Measurements from ENCODE around the gene CRCP.
"Not testable (repeated sequence)": the region's sequence is repeated elsewhere in the genome, so short reads cannot be mapped to it uniquely, and the experiment has no call there.

CRCP gene

GRCh38 chr7:66125781-66126352, 11.2 kb downstream of the CRCP start:
- POLR2A ChIA-PET; H3K9me3 ChIP-seq (ENCODE audit: control extremely low read depth in 1 of 5, control insufficient read depth in 4 of 5, insufficient read depth in 2 of 5, low read depth in 1 of 5, low read length in 4 of 5); H3K36me3 ChIP-seq (ENCODE audit: control insufficient read depth in 4 of 4, insufficient read depth in 4 of 4, low read length in 3 of 4); H3K27me3 ChIP-seq (replicated peaks in 2 of 5; ENCODE audit: control insufficient read depth in 4 of 5, insufficient read depth in 5 of 5, low read length in 4 of 5); H3K4me3 ChIP-seq (ENCODE audit: control insufficient read depth in 1 of 7, extremely low read depth in 1 of 7, insufficient read depth in 4 of 7, low read depth in 2 of 7, low read length in 6 of 7); DNase-seq: not testable (repeated sequence)
- WGBS (ENCODE audit: insufficient coverage): 88% methylated on average over 5 of the region's 6 CpGs
- CTCF ChIA-PET: interaction anchor here (1.6 kb wide), 1 partner anchor 10 kb away, joined by 6 read pairs; no protein-coding TSS in a partner anchor
- Histone ChIP-seq H3K4me1 (ENCODE audit: control extremely low read depth in 1 of 4, control insufficient read depth in 4 of 4, insufficient read depth in 4 of 4, low read length in 3 of 4) (peaks cover 0 to 26% (median 16%) of the 10 kb centered on the region in 4 experiments), H3K27ac (ENCODE audit: insufficient read depth in 1 of 2, low read depth in 1 of 2, low read length in 2 of 2, poor library complexity in 1 of 2, severe bottlenecking in 2 of 2) (peak overlapping the region in 1 of 2 experiments; percentile 14)

GRCh38 chr7:66127172-66127571, 12.5 kb downstream of the CRCP start:
- H3K27ac ChIP-seq (ENCODE audit: insufficient read depth in 1 of 2, low read depth in 1 of 2, low read length in 2 of 2, poor library complexity in 1 of 2, severe bottlenecking in 2 of 2); H3K4me3 ChIP-seq (ENCODE audit: control insufficient read depth in 1 of 7, extremely low read depth in 1 of 7, insufficient read depth in 4 of 7, low read depth in 2 of 7, low read length in 6 of 7); H3K9me3 ChIP-seq (ENCODE audit: control extremely low read depth in 1 of 5, control insufficient read depth in 4 of 5, insufficient read depth in 2 of 5, low read depth in 1 of 5, low read length in 4 of 5); H3K27me3 ChIP-seq (replicated peaks in 2 of 5; ENCODE audit: control insufficient read depth in 4 of 5, insufficient read depth in 5 of 5, low read length in 4 of 5); POLR2A ChIA-PET; DNase-seq: not testable (repeated sequence)
- Histone ChIP-seq H3K4me1 (ENCODE audit: control extremely low read depth in 1 of 4, control insufficient read depth in 4 of 4, insufficient read depth in 4 of 4, low read length in 3 of 4) (peaks cover 0 to 26% (median 16%) of the 10 kb centered on the region in 4 experiments), H3K36me3 (ENCODE audit: control insufficient read depth in 4 of 4, insufficient read depth in 4 of 4, low read length in 3 of 4) (peaks cover 5 to 12% (median 9%) of the 10 kb centered on the region in 4 experiments)
- 100% methylated on average over 2 of the region's 3 CpGs for WGBS (ENCODE audit: insufficient coverage)
- CTCF ChIA-PET: interaction anchor here (1.2 kb wide), 1 partner anchor 11 kb away, joined by 5 read pairs; no protein-coding TSS in a partner anchor

DNA sequence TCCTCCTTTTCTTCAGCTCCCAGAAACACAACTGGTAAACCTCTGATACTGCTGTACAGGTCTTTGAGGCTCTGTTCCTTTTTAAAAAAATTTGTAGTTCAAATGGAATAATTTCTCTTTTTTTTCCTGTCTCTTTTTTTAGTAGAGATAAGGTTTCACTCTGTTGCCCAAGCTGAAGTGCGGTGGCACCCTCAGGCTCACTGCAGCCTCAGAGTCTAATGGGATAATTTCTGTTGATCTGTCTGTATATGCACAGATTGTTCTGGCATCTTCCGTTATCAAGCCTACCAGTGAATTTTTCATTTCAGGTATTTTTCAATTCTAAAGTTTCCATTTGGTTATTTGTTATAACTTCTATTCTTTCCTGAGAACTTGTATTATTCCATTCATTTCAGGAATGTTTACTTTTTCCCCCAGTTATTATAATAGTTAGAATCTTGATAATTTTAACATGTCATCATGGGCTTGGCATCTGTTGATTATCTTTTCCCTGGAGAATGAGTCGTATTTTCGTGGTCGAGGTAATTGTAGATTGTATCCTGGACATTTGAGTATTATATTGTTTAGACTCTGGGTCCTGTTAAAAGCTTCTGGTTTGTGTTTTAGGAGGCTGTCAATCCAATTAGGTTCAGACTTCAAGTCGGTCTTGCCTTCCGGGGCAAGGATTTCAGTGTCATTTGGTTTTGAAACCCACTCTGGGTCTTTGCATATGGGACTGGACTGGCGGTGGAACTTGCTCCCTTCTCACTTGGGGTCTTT, 24.5 kb downstream of the CRCP start:
- DNase-seq: no peak
- no peaks in the 10 kb centered on the region for H3K4me1 ChIP-seq (ENCODE audit: control extremely low read depth in 1 of 4, control insufficient read depth in 4 of 4, insufficient read depth in 4 of 4, low read length in 3 of 4)
- H3K4me3 ChIP-seq (ENCODE audit: control insufficient read depth in 1 of 7, extremely low read depth in 1 of 7, insufficient read depth in 4 of 7, low read depth in 2 of 7, low read length in 6 of 7): no peak overlapping the region
- peaks cover 23 to 61% (median 47%) of the 10 kb centered on the region in 4 experiments for H3K36me3 ChIP-seq (ENCODE audit: control insufficient read depth in 4 of 4, insufficient read depth in 4 of 4, low read length in 3 of 4)
- ChIA-PET CTCF (interaction anchor here (0.8 to 1.5 kb wide), 3 partner anchors 10 to 63 kb away, joined by 3 read pairs; no protein-coding TSS in a partner anchor), POLR2A (interaction anchor here (0.6 kb wide), 2 partner anchors 15 to 149 kb away, joined by 3 read pairs; no protein-coding TSS in a partner anchor)
- WGBS (ENCODE audit: insufficient coverage): 95% methylated on average over 3 of the region's 8 CpGs
- H3K27me3 ChIP-seq (replicated peaks in 2 of 5; ENCODE audit: control insufficient read depth in 4 of 5, insufficient read depth in 5 of 5, low read length in 4 of 5): no peaks in the 10 kb centered on the region
- no peaks in the 10 kb centered on the region for H3K9me3 ChIP-seq (ENCODE audit: control extremely low read depth in 1 of 5, control insufficient read depth in 4 of 5, insufficient read depth in 2 of 5, low read depth in 1 of 5, low read length in 4 of 5)
- peak overlapping the region in 1 of 2 experiments; percentile 34 for H3K27ac ChIP-seq (ENCODE audit: insufficient read depth in 1 of 2, low read depth in 1 of 2, low read length in 2 of 2, poor library complexity in 1 of 2, severe bottlenecking in 2 of 2)

DNA sequence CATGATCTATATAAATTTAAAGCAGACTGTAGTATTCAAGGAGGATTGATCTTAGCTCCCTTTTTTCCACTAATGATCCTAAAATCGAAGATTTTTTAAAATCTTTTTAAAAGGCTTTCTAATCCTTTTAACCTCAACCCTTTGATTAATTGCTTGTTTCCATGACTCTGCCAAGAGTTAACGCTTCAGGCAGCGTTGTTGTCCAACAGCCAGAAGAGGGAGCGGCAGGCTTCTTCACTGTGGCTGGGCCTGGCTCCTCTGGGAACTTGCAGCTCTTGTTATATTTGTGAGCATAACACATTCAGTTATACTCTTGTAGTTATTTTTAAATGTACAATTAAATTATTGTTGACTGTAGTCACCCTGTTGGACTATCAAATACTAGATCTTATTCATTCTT, 26.3 kb downstream of the CRCP start:
- Histone ChIP-seq H3K4me1 (ENCODE audit: control extremely low read depth in 1 of 4, control insufficient read depth in 4 of 4, insufficient read depth in 4 of 4, low read length in 3 of 4) (no peaks in the 10 kb centered on the region), H3K27me3 (replicated peaks in 2 of 5; ENCODE audit: control insufficient read depth in 4 of 5, insufficient read depth in 5 of 5, low read length in 4 of 5) (no peaks in the 10 kb centered on the region), H3K4me3 (ENCODE audit: control insufficient read depth in 1 of 7, extremely low read depth in 1 of 7, insufficient read depth in 4 of 7, low read depth in 2 of 7, low read length in 6 of 7) (no peak overlapping the region), H3K9me3 (ENCODE audit: control extremely low read depth in 1 of 5, control insufficient read depth in 4 of 5, insufficient read depth in 2 of 5, low read depth in 1 of 5, low read length in 4 of 5) (no peaks in the 10 kb centered on the region), H3K36me3 (ENCODE audit: control insufficient read depth in 4 of 4, insufficient read depth in 4 of 4, low read length in 3 of 4) (peaks cover 23 to 69% (median 53%) of the 10 kb centered on the region in 4 experiments), H3K27ac (ENCODE audit: insufficient read depth in 1 of 2, low read depth in 1 of 2, low read length in 2 of 2, poor library complexity in 1 of 2, severe bottlenecking in 2 of 2) (no peak overlapping the region)
- DNase-seq: peak; percentile 31 to 66 (median 50)
- POLR2A ChIA-PET: no interaction called here
- CTCF ChIA-PET: interaction anchor here (0.8 to 1.6 kb wide), 3 partner anchors 17 to 110 kb away, joined by 3 to 4 read pairs (median 4); no protein-coding TSS in a partner anchor
- WGBS (ENCODE audit: insufficient coverage): 74% methylated on average over 3 of the region's 4 CpGs

DNA sequence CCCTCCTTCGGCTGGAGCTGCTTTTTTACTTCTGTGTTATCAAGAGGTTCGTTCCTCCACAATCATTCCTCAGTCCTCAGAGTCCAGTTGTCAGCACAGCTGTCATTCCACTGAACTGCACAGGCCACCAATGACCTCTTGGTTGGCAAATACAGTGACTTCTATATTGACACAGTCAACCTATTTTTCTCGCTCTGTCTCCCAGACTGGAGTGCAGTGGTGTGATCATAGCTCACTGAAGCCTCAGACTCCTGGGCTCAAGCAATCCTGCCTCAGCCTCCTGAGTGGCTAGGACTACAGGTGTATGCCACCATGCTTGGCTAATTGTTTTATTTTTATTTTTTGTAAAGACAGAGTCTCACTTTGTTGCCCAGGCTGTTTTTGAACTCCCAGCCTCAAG, 27.7 kb downstream of the CRCP start:
- no peaks in the 10 kb centered on the region for H3K4me1 ChIP-seq (ENCODE audit: control extremely low read depth in 1 of 4, control insufficient read depth in 4 of 4, insufficient read depth in 4 of 4, low read length in 3 of 4)
- DNase-seq: no peak
- POLR2A ChIA-PET: no interaction called here
- CTCF ChIA-PET: interaction anchor here (2.2 kb wide), 1 partner anchor 11 kb away, joined by 6 read pairs; no protein-coding TSS in a partner anchor
- H3K4me3 ChIP-seq (ENCODE audit: control insufficient read depth in 1 of 7, extremely low read depth in 1 of 7, insufficient read depth in 4 of 7, low read depth in 2 of 7, low read length in 6 of 7): no peak overlapping the region
- no peaks in the 10 kb centered on the region for H3K27me3 ChIP-seq (replicated peaks in 2 of 5; ENCODE audit: control insufficient read depth in 4 of 5, insufficient read depth in 5 of 5, low read length in 4 of 5)
- no peaks in the 10 kb centered on the region for H3K9me3 ChIP-seq (ENCODE audit: control extremely low read depth in 1 of 5, control insufficient read depth in 4 of 5, insufficient read depth in 2 of 5, low read depth in 1 of 5, low read length in 4 of 5)
- peaks cover 22 to 72% (median 60%) of the 10 kb centered on the region in 4 experiments for H3K36me3 ChIP-seq (ENCODE audit: control insufficient read depth in 4 of 4, insufficient read depth in 4 of 4, low read length in 3 of 4)
- no peak overlapping the region for H3K27ac ChIP-seq (ENCODE audit: insufficient read depth in 1 of 2, low read depth in 1 of 2, low read length in 2 of 2, poor library complexity in 1 of 2, severe bottlenecking in 2 of 2)
- WGBS (ENCODE audit: insufficient coverage): 100% methylated on average over 3 of the region's 3 CpGs

- Histone ChIP-seq H3K9me3 (ENCODE audit: control extremely low read depth in 1 of 5, control insufficient read depth in 4 of 5, insufficient read depth in 2 of 5, low read depth in 1 of 5, low read length in 4 of 5) (no peaks in the 10 kb centered on the region), H3K4me3 (ENCODE audit: control insufficient read depth in 1 of 7, extremely low read depth in 1 of 7, insufficient read depth in 4 of 7, low read depth in 2 of 7, low read length in 6 of 7) (no peak overlapping the region), H3K27me3 (replicated peaks in 2 of 5; ENCODE audit: control insufficient read depth in 4 of 5, insufficient read depth in 5 of 5, low read length in 4 of 5) (no peaks in the 10 kb centered on the region), H3K36me3 (ENCODE audit: control insufficient read depth in 4 of 4, insufficient read depth in 4 of 4, low read length in 3 of 4) (peaks cover 23 to 69% (median 63%) of the 10 kb centered on the region in 4 experiments), H3K4me1 (ENCODE audit: control extremely low read depth in 1 of 4, control insufficient read depth in 4 of 4, insufficient read depth in 4 of 4, low read length in 3 of 4) (no peaks in the 10 kb centered on the region), H3K27ac (ENCODE audit: insufficient read depth in 1 of 2, low read depth in 1 of 2, low read length in 2 of 2, poor library complexity in 1 of 2, severe bottlenecking in 2 of 2) (no peak overlapping the region)
- no peak for DNase-seq
- ChIA-PET CTCF (interaction anchor here (1.6 to 2.2 kb wide), 2 partner anchors 11 to 114 kb away, joined by 3 to 6 read pairs; no protein-coding TSS in a partner anchor), POLR2A (no interaction called here)
- WGBS (ENCODE audit: insufficient coverage): 95% methylated on average over 5 of the region's 5 CpGs
Measured at GRCh38 chr7:66142996-66143395, 28.3 kb downstream of the CRCP start.

DNA sequence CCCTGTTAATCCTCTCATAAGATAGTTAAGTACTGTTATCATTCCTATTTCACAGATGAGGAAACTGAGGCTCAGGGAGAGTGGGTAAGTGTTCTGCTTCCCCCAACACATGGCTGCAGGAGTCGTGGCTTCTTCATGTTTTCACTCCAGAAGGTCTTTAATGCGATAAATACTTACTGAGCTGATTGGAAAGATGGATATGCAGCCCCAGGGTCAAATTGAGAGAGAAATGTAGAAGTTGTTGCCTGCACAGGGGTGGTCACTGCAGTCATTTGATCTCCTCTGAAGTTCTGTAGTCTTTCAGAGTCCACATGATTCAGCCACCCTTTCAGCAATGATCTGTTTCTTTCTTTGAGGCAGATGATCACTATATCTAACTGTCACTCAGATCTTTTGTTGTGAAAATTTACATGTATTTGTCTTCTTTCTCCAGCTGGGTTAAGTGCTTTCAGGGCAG, 29.3 kb downstream of the CRCP start:
- POLR2A ChIA-PET: no interaction called here
- Histone ChIP-seq H3K27me3 (replicated peaks in 2 of 5; ENCODE audit: control insufficient read depth in 4 of 5, insufficient read depth in 5 of 5, low read length in 4 of 5) (no peaks in the 10 kb centered on the region), H3K4me1 (ENCODE audit: control extremely low read depth in 1 of 4, control insufficient read depth in 4 of 4, insufficient read depth in 4 of 4, low read length in 3 of 4) (no peaks in the 10 kb centered on the region), H3K4me3 (ENCODE audit: control insufficient read depth in 1 of 7, extremely low read depth in 1 of 7, insufficient read depth in 4 of 7, low read depth in 2 of 7, low read length in 6 of 7) (no peak overlapping the region), H3K36me3 (ENCODE audit: control insufficient read depth in 4 of 4, insufficient read depth in 4 of 4, low read length in 3 of 4) (peaks cover 21 to 74% (median 65%) of the 10 kb centered on the region in 4 experiments), H3K27ac (ENCODE audit: insufficient read depth in 1 of 2, low read depth in 1 of 2, low read length in 2 of 2, poor library complexity in 1 of 2, severe bottlenecking in 2 of 2) (no peak overlapping the region), H3K9me3 (ENCODE audit: control extremely low read depth in 1 of 5, control insufficient read depth in 4 of 5, insufficient read depth in 2 of 5, low read depth in 1 of 5, low read length in 4 of 5) (no peaks in the 10 kb centered on the region)
- CTCF ChIA-PET: interaction anchor here (1.6 to 2.2 kb wide), 2 partner anchors 10 to 113 kb away, joined by 3 to 6 read pairs; no protein-coding TSS in a partner anchor
- 100% methylated on average over 1 of the region's 2 CpGs for WGBS (ENCODE audit: insufficient coverage)
- no peak for DNase-seq

All from common myeloid progenitor, CD34-positive (primary cell).